ENCODE results near the gene GMCL1.

Gene GMCL1

DNA sequence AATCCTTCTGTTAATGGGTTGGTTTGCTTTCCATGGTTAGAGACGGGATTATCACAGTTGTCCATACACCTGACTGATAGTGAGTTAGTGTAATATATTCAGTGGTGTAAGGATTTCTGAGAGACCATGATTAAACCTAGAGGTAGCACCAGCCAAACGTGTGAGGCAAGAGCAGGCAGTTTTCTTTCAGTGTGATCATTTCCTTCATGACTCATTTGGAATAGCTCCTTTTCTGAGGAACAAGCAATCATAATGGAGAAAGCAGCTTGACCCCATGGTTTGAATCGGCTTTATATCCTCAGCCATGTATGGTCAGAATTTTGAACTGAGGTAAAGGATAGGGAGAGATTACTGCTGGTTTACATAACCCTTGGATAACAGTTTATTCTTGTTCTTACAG, 88.4 kb downstream of the GMCL1 start:
- no peaks in the 10 kb centered on the region for H4K20me1 ChIP-seq (ENCODE audit: control insufficient read depth, insufficient read depth, low read depth, low read length)
- H3K4me2 ChIP-seq (ENCODE audit: low read length): 0 out of 2 replicates have a peak overlapping the region, but pooled peaks have one; percentile 27
- H3K27ac ChIP-seq (ENCODE audit: low read depth, low read length): no peak overlapping the region
- no peaks in the 10 kb centered on the region for H3K27me3 ChIP-seq (ENCODE audit: control insufficient read depth, low read length)
- peaks cover 17% of the 10 kb centered on the region for H3F3A ChIP-seq (ENCODE audit: control insufficient read depth, insufficient read depth)
- peaks cover 5% of the 10 kb centered on the region for H3K79me2 ChIP-seq (ENCODE audit: control insufficient read depth, low read length)
- no peaks in the 10 kb centered on the region for H3K9me2 ChIP-seq (replicated peaks; ENCODE audit: control insufficient read depth, low read length)
- H3K4me3 ChIP-seq (ENCODE audit: low read length): no peak overlapping the region
- peaks cover 19% of the 10 kb centered on the region for H3K36me3 ChIP-seq (ENCODE audit: control insufficient read depth, low read length)
- TF ChIP-seq EZH2phosphoT487 (IDR thresholded peaks at IDR 0.05; ENCODE audit: borderline replicate concordance, low read length): no peak
- TF ChIP-seq, protein P1, sequence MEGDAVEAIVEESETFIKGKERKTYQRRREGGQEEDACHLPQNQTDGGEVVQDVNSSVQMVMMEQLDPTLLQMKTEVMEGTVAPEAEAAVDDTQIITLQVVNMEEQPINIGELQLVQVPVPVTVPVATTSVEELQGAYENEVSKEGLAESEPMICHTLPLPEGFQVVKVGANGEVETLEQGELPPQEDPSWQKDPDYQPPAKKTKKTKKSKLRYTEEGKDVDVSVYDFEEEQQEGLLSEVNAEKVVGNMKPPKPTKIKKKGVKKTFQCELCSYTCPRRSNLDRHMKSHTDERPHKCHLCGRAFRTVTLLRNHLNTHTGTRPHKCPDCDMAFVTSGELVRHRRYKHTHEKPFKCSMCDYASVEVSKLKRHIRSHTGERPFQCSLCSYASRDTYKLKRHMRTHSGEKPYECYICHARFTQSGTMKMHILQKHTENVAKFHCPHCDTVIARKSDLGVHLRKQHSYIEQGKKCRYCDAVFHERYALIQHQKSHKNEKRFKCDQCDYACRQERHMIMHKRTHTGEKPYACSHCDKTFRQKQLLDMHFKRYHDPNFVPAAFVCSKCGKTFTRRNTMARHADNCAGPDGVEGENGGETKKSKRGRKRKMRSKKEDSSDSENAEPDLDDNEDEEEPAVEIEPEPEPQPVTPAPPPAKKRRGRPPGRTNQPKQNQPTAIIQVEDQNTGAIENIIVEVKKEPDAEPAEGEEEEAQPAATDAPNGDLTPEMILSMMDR (IDR thresholded peaks at IDR 0.05; ENCODE audit: low read depth, low read length, poor library complexity, severe bottlenecking): no peak
- peaks cover 38% of the 10 kb centered on the region for H3K4me1 ChIP-seq (ENCODE audit: control insufficient read depth, low read length)
- no peaks in the 10 kb centered on the region for H3K9me3 ChIP-seq (ENCODE audit: control insufficient read depth, insufficient read depth, low read length)

DNA sequence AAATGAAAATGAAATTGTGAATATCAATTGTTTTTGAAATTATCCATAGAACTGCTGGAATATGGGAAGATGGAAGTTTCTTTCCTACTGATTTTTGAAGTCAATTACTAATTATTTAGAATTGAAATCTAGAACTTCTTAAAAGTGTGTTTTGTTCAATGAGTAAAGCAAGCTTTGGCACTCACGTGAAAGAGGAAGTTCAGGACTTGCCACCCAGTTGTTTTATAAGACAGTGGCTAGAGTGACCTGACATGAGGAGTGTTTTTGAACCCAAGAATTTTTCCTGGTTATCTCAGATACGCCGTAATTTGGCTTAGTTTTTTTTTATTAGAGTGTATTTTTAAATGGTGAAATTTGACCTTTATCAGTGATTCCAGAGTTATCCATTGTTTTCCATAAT, 88.9 kb downstream of the GMCL1 start:
- H3K27ac ChIP-seq (ENCODE audit: low read depth, low read length): no peak overlapping the region
- H4K20me1 ChIP-seq (ENCODE audit: control insufficient read depth, insufficient read depth, low read depth, low read length): no peaks in the 10 kb centered on the region
- H3K4me2 ChIP-seq (ENCODE audit: low read length): 0 out of 2 replicates have a peak overlapping the region, but pooled peaks have one; percentile 27
- H3K9me3 ChIP-seq (ENCODE audit: control insufficient read depth, insufficient read depth, low read length): no peaks in the 10 kb centered on the region
- H3K4me3 ChIP-seq (ENCODE audit: low read length): no peak overlapping the region; the same call in 1 of the 2 replicates
- no peaks in the 10 kb centered on the region for H3K27me3 ChIP-seq (ENCODE audit: control insufficient read depth, low read length)
- H3K4me1 ChIP-seq (ENCODE audit: control insufficient read depth, low read length): peaks cover 32% of the 10 kb centered on the region
- TF ChIP-seq, protein P1 (IDR thresholded peaks at IDR 0.05; ENCODE audit: low read depth, low read length, poor library complexity, severe bottlenecking): no peak
- TF ChIP-seq EZH2phosphoT487 (IDR thresholded peaks at IDR 0.05; ENCODE audit: borderline replicate concordance, low read length): no peak
- H3K9me2 ChIP-seq (replicated peaks; ENCODE audit: control insufficient read depth, low read length): no peaks in the 10 kb centered on the region
- H3K36me3 ChIP-seq (ENCODE audit: control insufficient read depth, low read length): peaks cover 14% of the 10 kb centered on the region
- H3K79me2 ChIP-seq (ENCODE audit: control insufficient read depth, low read length): peaks cover 5% of the 10 kb centered on the region
- peaks cover 12% of the 10 kb centered on the region for H3F3A ChIP-seq (ENCODE audit: control insufficient read depth, insufficient read depth)

DNA sequence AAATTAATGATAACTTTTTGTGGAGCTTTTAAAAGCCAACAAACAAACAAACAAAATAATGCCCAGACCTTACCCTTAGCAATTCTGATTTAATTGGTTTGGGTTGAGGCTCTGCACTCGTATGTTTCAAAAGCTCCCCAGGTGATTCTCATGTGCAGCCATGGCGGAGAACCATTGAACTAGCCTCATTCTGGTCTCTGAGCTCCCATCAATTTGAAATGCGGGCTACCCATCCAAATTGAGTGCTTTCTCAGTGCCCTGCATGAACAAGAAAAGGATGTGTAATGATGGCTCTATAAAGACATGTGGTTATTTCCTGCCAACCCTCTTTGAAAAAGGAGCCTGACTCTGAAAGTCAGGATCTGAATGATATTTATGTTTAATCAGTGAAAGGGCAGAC, 93.7 kb downstream of the GMCL1 start:
- Histone ChIP-seq H3K4me3 (ENCODE audit: low read length) (no peak overlapping the region), H3K36me3 (ENCODE audit: control insufficient read depth, low read length) (peaks cover 1% of the 10 kb centered on the region), H3K4me1 (ENCODE audit: control insufficient read depth, low read length) (peaks cover 7% of the 10 kb centered on the region), H3K4me2 (ENCODE audit: low read length) (no peak overlapping the region), H3K27ac (ENCODE audit: low read depth, low read length) (no peak overlapping the region), H4K20me1 (ENCODE audit: control insufficient read depth, insufficient read depth, low read depth, low read length) (no peaks in the 10 kb centered on the region), H3K9me3 (ENCODE audit: control insufficient read depth, insufficient read depth, low read length) (no peaks in the 10 kb centered on the region), H3F3A (ENCODE audit: control insufficient read depth, insufficient read depth) (peaks cover 4% of the 10 kb centered on the region; the same call in 1 of the 2 replicates), H3K79me2 (ENCODE audit: control insufficient read depth, low read length) (no peaks in the 10 kb centered on the region), H3K27me3 (ENCODE audit: control insufficient read depth, low read length) (no peaks in the 10 kb centered on the region), H3K9me2 (replicated peaks; ENCODE audit: control insufficient read depth, low read length) (no peaks in the 10 kb centered on the region)
- TF ChIP-seq, protein P1 (IDR thresholded peaks at IDR 0.05; ENCODE audit: low read depth, low read length, poor library complexity, severe bottlenecking): no peak
- no peak for TF ChIP-seq EZH2phosphoT487 (IDR thresholded peaks at IDR 0.05; ENCODE audit: borderline replicate concordance, low read length)

Data from DOHH2 (cell line).